OCI-LY3 (cell line): Measurements from ENCODE around the gene FRZB.

Experiments used
- H2AFZ ChIP-seq: fragments of 200-600, 300-600 bp; shearing (Covaris generic); 2 replicates; pipeline ENCODE4 v1.6.0; 2014; ENCODE audit warnings: antibody characterized with exemption, low read depth, low read length
- H3K27ac ChIP-seq: fragments of 200-600, 300-600 bp; sonication (generic); 2 replicates; pipeline ENCODE4 v1.5.1; 2014; ENCODE audit warnings: mild to moderate bottlenecking, low read length, moderate library complexity, mixed read lengths
- H3K27me3 ChIP-seq: fragments of 200-600, 300-600 bp; sonication (generic); 2 replicates; pipeline ENCODE4 v1.6.1; 2014; ENCODE audit warnings: low read depth, low read length, mixed read lengths
- H3K36me3 ChIP-seq: fragments of 200-600, 300-600 bp; sonication (generic); replicated peaks from 2 replicates; pipeline ENCODE3; 2014; ENCODE audit warnings: low read depth, low read length, mixed read lengths
- H3K4me1 ChIP-seq: fragments of 300-600, 200-600 bp; sonication (generic); 2 replicates; pipeline ENCODE4 v1.6.1; 2014; ENCODE audit warnings: low read length, mixed read lengths
- H3K4me2 ChIP-seq: fragments of 200-600, 300-600 bp; sonication (generic); 2 replicates; pipeline ENCODE4 v1.6.1; 2014; ENCODE audit warnings: low read length, mixed read lengths
- H3K4me3 ChIP-seq: fragments of 300-600, 200-600 bp; sonication (generic); 2 replicates; pipeline ENCODE4 v1.5.1; 2014; ENCODE audit warnings: antibody characterized with exemption, mild to moderate bottlenecking, low read length, moderate library complexity
- H3K79me2 ChIP-seq: fragments of 300-600, 200-600 bp; shearing (Covaris generic); 2 replicates; pipeline ENCODE4 v1.6.1; 2014; ENCODE audit warnings: mild to moderate bottlenecking, low read length, mixed read lengths
- H3K9ac ChIP-seq: fragments of 300-600, 200-600 bp; shearing (Covaris generic); 2 replicates; pipeline ENCODE4 v1.6.0; 2014; ENCODE audit warnings: mild to moderate bottlenecking, low read length, moderate library complexity
- H3K9me3 ChIP-seq: fragments of 200-600, 300-600 bp; shearing (Covaris generic); 2 replicates; pipeline ENCODE4 v1.6.1; 2014; ENCODE audit warnings: low read length, mixed read lengths; ENCODE audit not compliant: insufficient read depth
- H4K20me1 ChIP-seq: fragments of 200-600, 300-600 bp; sonication (generic); 2 replicates; pipeline ENCODE4 v1.6.1; 2016; ENCODE audit warnings: low read length, mixed read lengths; ENCODE audit not compliant: insufficient read depth
- CTCF ChIP-seq: fragments of 200-600, 300-600 bp; sonication (generic); IDR thresholded peaks from 2 replicates; pipeline ENCODE4 v1.5.1; 2014; ENCODE audit warnings: antibody characterized with exemption, low read length, low read depth
- EZH2phosphoT487 ChIP-seq: fragments of 200-600 bp; shearing (Covaris generic); IDR thresholded peaks from 2 replicates; pipeline ENCODE4 v1.6.1; 2018; ENCODE audit warnings: antibody characterized with exemption, mixed run types, low read depth

The FRZB gene, protein sequence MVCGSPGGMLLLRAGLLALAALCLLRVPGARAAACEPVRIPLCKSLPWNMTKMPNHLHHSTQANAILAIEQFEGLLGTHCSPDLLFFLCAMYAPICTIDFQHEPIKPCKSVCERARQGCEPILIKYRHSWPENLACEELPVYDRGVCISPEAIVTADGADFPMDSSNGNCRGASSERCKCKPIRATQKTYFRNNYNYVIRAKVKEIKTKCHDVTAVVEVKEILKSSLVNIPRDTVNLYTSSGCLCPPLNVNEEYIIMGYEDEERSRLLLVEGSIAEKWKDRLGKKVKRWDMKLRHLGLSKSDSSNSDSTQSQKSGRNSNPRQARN

DNA sequence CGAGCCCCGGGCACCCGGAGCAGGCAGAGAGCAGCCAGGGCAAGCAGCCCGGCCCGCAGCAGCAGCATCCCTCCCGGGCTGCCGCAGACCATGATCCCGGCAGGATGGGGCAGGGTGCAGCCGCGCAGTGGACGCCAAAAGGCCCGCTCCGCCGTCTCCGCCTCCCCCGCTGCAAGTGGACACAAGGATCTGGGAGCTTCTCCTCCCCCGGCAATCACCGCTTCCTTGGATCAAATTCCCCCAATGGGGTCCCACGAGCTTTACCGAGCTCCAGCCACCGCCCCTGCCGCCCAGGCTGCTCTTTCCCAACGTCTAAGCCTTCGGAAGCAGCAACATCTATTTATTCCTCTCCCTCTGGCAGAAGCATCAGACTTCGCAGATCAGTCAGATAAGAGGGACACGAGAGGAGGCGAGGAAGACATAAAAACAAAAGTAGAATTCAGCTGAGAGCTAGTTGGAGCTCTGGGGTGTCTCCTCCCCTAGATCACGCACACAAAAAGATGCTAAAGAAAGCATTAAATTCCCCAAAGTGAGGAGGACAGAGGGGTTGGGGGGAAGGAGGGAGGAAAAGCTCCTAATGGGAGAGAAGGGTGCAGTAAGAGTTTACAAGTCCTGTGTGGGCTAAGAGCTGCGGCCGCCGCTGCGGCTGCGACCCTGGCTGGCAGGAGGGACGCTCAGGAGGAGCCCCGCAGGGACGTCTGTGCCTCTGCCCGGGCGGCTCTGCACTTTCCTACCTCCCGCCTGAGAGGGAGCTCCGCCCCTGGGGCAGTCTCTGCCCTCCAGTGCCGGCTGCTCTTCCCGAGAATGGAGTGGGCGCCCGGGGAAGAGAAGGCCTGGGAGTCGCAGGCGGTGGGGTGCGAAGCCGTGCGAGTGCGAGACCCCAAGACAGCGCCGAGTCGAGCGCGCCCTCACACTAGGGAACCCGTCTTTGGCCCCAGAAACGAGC, at the start of gene FRZB:
Gene FRZB, minus strand, starts transcription at position 177 of the 946 bp plus-strand sequence. Its CDS starts 85 bp downstream, at position 92.
- Histone ChIP-seq H3K4me3 (no peak within 1 kb of the TSS), H3K9ac (no peak within 1 kb of the TSS), H3K79me2 (no peaks in the 10 kb centered on the region), H3K9me3 (no peaks in the 10 kb centered on the region), H3K27ac (no peak within 1 kb of the TSS), H3K27me3 (peaks cover 5% of the 10 kb centered on the region; the same call in 1 of the 2 replicates), H2AFZ (no peak within 1 kb of the TSS), H4K20me1 (no peaks in the 10 kb centered on the region), H3K4me1 (no peaks in the 10 kb centered on the region), H3K4me2 (no peak within 1 kb of the TSS), H3K36me3 (no peaks in the 10 kb centered on the region)
- TF ChIP-seq CTCF: no peak
- no peak for TF ChIP-seq EZH2phosphoT487

- H3K9ac ChIP-seq: no peak overlapping the region
- no peak overlapping the region for H3K4me2 ChIP-seq
- no peak overlapping the region for H2AFZ ChIP-seq
- peaks cover 3% of the 10 kb centered on the region for H3K27me3 ChIP-seq
- no peaks in the 10 kb centered on the region for H3K36me3 ChIP-seq
- H3K79me2 ChIP-seq: no peaks in the 10 kb centered on the region
- H3K9me3 ChIP-seq: no peaks in the 10 kb centered on the region
- H3K4me3 ChIP-seq: no peak overlapping the region
- no peak for TF ChIP-seq CTCF
- TF ChIP-seq EZH2phosphoT487: no peak
- no peak overlapping the region for H3K27ac ChIP-seq
- H3K4me1 ChIP-seq: no peaks in the 10 kb centered on the region
- H4K20me1 ChIP-seq: no peaks in the 10 kb centered on the region
Measured at GRCh38 chr2:182915369-182916326, 49.2 kb upstream of the FRZB start.

- Histone ChIP-seq H3K9me3 (no peaks in the 10 kb centered on the region), H2AFZ (no peak overlapping the region), H3K4me1 (no peaks in the 10 kb centered on the region), H3K36me3 (no peaks in the 10 kb centered on the region), H3K4me2 (no peak overlapping the region), H3K27ac (no peak overlapping the region), H3K79me2 (no peaks in the 10 kb centered on the region), H4K20me1 (no peaks in the 10 kb centered on the region), H3K9ac (no peak overlapping the region), H3K27me3 (peaks cover 3% of the 10 kb centered on the region), H3K4me3 (no peak overlapping the region)
- TF ChIP-seq CTCF (no peak), EZH2phosphoT487 (no peak)
Measured at GRCh38 chr2:182914852-182915251, 48.4 kb upstream of the FRZB start.
